ENCODE measurements around the gene HPCA.

Gene HPCA

GRCh38 chr1:32937061-32937460 is 50.8 kb downstream of the HPCA start:
- no peak for DNase-seq

- DNase-seq, result no peak
Measured at GRCh38 chr1:32939655-32940371, 53.5 kb downstream of the HPCA start.

- DNase-seq, result no peak
Measured at GRCh38 chr1:32944180-32944579, 57.9 kb downstream of the HPCA start.
